SK-N-MC (cell line): ENCODE data around the gene KIF25.
"Not testable (repeated sequence)": the region's sequence is repeated elsewhere in the genome, so short reads cannot be mapped to it uniquely, and the experiment has no call there.

ENCODE experiments used
- EZH2 ChIP-seq: fragments of 200-600 bp; sonication (generic); IDR thresholded peaks from one replicate; pipeline ENCODE4 v1.6.1; 2017; ENCODE audit warnings: antibody characterized with exemption
- FOXP2 ChIP-seq: optimal IDR thresholded peaks from 2 replicates; pipeline ENCODE3; 2011; ENCODE audit warnings: mild to moderate bottlenecking, moderate library complexity; ENCODE audit not compliant: insufficient read depth; ENCODE audit errors: extremely low read length, control extremely low read depth
- POLR2AphosphoS5 ChIP-seq: IDR thresholded peaks from 2 replicates; pipeline ENCODE4 v1.6.1; 2012; ENCODE audit warnings: mild to moderate bottlenecking, low read depth, low read length, borderline replicate concordance

- TF ChIP-seq POLR2AphosphoS5, EZH2, FOXP2: not testable (repeated sequence)
Measured at GRCh38 chr6:168001514-168001913, 4.0 kb downstream of the KIF25 start.
